ENCODE measurements around the gene CCNE1.

DNA sequence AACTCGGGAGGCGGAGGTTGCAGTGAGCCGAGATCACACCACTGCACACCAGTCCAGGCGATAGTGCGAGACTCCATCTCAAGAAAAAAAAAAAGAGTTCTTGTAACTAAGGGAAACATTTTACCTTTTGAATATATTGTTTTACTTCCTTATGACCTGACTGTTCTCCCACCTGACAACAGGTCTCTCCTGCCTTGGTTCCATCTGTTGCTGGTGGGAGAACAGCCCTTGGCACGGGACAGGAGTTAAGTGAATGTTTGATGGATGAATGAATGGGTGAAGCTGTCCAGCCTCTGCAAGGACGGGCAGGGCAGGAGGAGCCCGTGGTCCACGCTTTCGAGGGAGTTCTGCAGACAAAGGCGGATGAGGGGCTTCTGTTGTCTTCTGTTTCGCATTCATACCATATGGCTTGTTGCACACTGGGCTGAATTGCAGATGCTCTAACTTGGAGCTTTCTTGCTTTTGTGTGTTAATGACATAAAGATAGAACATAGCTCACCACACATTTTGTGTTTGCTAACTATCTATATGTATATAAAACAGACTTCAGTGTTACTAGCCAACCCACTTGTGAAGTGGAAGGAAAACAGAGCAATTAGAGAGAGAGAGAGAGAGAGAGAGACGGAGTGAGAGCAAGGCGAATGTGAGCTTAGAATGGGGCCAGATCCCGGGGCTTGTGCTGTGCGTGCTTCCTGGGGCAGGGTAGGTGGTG, 16.2 kb upstream of the CCNE1 start:
- no peak for TF ChIP-seq KDM1A (IDR thresholded peaks at IDR 0.05; ENCODE audit: borderline replicate concordance)
- no peak for TF ChIP-seq SUZ12 (IDR thresholded peaks at IDR 0.05; ENCODE audit: unreplicated experiment)
